H4 (cell line): ENCODE measurements around the gene SPRR2B. TPM values are rescaled to one million over a fixed set of nuclear protein-coding genes. Genes with fewer than 3 reads are reported as not detected.
"Not testable (repeated sequence)": the region's sequence is repeated elsewhere in the genome, so short reads cannot be mapped to it uniquely, and the experiment has no call there.

Source experiments
- DNase-seq: peaks from one replicate; pipeline ENCODE4 v3.0.0-alpha.2; 2015; ENCODE audit warnings: low spot score
- total RNA-seq: library from RNA; depleted of rRNA; stranded (reverse); fragments of >200 nt; shearing (Covaris generic); gene quantifications from 2 replicates; pipeline ENCODE4 v1.2.3, GENCODE V29; 2014; rRNA removed

Gene SPRR2B
- total RNA-seq, 1 experiment from 2014 or later: not detected

GRCh38 chr1:153032677-153033308 is 38.6 kb downstream of the SPRR2B start:
- peak; percentile 54 for DNase-seq

GRCh38 chr1:153032073-153032472 is 39.3 kb downstream of the SPRR2B start:
- DNase-seq: no peak

- DNase-seq: no peak
Measured at GRCh38 chr1:153030895-153031294, 40.5 kb downstream of the SPRR2B start, which contains the start of gene SPRR1B. SPRR1B (plus strand) TSS chr1:153031203; CDS start chr1:153032346, 1,143 bp downstream.

GRCh38 chr1:153028766-153029165 is 42.6 kb downstream of the SPRR2B start:
- DNase-seq: no peak

GRCh38 chr1:153025797-153026196 is 45.6 kb downstream of the SPRR2B start:
- DNase-seq: no peak

GRCh38 chr1:153024413-153024812 is 47.0 kb downstream of the SPRR2B start:
- DNase-seq: no peak

- DNase-seq: no peak
Measured at GRCh38 chr1:153023109-153023508, 48.3 kb downstream of the SPRR2B start.

- not testable (repeated sequence) for DNase-seq
Measured at GRCh38 chr1:153022340-153022739, 49.1 kb downstream of the SPRR2B start.

GRCh38 chr1:153021829-153022228 is 49.6 kb downstream of the SPRR2B start:
- not testable (repeated sequence) for DNase-seq

Other genes with a start within 250 kb of the SPRR2B start
- not detected in 2 replicates for gene LCE1A, start 244.1 kb downstream of the SPRR2B start, total RNA-seq
- not detected in 2 replicates for gene LCE6A, start 228.8 kb downstream of the SPRR2B start, total RNA-seq
- gene LCE7A, start 211.6 kb downstream of the SPRR2B start, total RNA-seq: not detected in 2 replicates
- not detected in 2 replicates for gene SMCP, start 193.3 kb downstream of the SPRR2B start, total RNA-seq
- gene IVL, start 163.1 kb downstream of the SPRR2B start, total RNA-seq: not detected in 2 replicates
- not detected in 2 replicates for gene SPRR5, start 124.4 kb downstream of the SPRR2B start, total RNA-seq
- not detected in 2 replicates for gene SPRR4, start 101.0 kb downstream of the SPRR2B start, total RNA-seq
- gene SPRR1A, start 87.5 kb downstream of the SPRR2B start, total RNA-seq: not detected in 2 replicates
- gene SPRR3, start 69.9 kb downstream of the SPRR2B start, total RNA-seq: not detected in 2 replicates
- gene SPRR1B, start 40.4 kb downstream of the SPRR2B start, total RNA-seq: not detected in 2 replicates
- not detected in 2 replicates for gene SPRR2D, start 30.5 kb downstream of the SPRR2B start, total RNA-seq
- gene SPRR2A, start 14.1 kb downstream of the SPRR2B start, total RNA-seq: not detected in 2 replicates
- gene SPRR2E, start 22.9 kb upstream of the SPRR2B start, total RNA-seq: not detected in 2 replicates
- not detected in 2 replicates for gene SPRR2F, start 41.9 kb upstream of the SPRR2B start, total RNA-seq
- gene SPRR2G, start 79.3 kb upstream of the SPRR2B start, total RNA-seq: not detected in 2 replicates
- not detected in 2 replicates for gene LELP1, start 131.8 kb upstream of the SPRR2B start, total RNA-seq
- not detected in 2 replicates for gene PRR9, start 146.0 kb upstream of the SPRR2B start, total RNA-seq
- not detected in 2 replicates for gene LORICRIN, start 188.1 kb upstream of the SPRR2B start, total RNA-seq
- gene PGLYRP3, start 241.3 kb upstream of the SPRR2B start, total RNA-seq: not detected in 2 replicates